HepG2 (cell line): ENCODE measurements around the gene CNNM4. TPM values are rescaled to one million over a fixed set of nuclear protein-coding genes. Genes with fewer than 3 reads are reported as not detected.
A peak's percentile ranks its signal among the peaks of the same experiment; 100 is the strongest.

Experiments used
- ARHGAP35 ChIP-seq: sonication (generic); formaldehyde crosslinking; IDR thresholded peaks from 2 replicates; pipeline ENCODE4 v1.9.0; 2022; ENCODE audit warnings: mild to moderate bottlenecking, inconsistent platforms, moderate library complexity, missing genetic modification reagents, borderline replicate concordance
- BORCS8-MEF2B ChIP-seq: sonication (generic); formaldehyde crosslinking; IDR thresholded peaks from 2 replicates; pipeline ENCODE4 v1.8.0; 2022; ENCODE audit warnings: mild to moderate bottlenecking, missing genetic modification reagents
- GABPA ChIP-seq, 2 experiments: IDR thresholded peaks; 2 replicates each; pipeline ENCODE4 v1.6.1; 2011 to 2016; ENCODE audit warnings: low read depth in 2 of 2, low read length in 1 of 2, missing biosample characterization in 1 of 2, missing genetic modification characterization in 1 of 2
- HINFP ChIP-seq: sonication (generic); formaldehyde crosslinking; IDR thresholded peaks from 2 replicates; pipeline ENCODE4 v1.4.0; 2020; ENCODE audit warnings: low read depth, mild to moderate bottlenecking, missing genetic modification reagents
- HMGXB4 ChIP-seq, 2 experiments: sonication (generic) in 1 of 2; formaldehyde crosslinking in 1 of 2; IDR thresholded peaks; 2 replicates each; pipeline versions ENCODE4 v1.4.0 to v1.6.1; 2018 to 2020; ENCODE audit warnings: missing genetic modification reagents in 2 of 2, borderline replicate concordance in 1 of 2, low read depth in 1 of 2, mild to moderate bottlenecking in 1 of 2, missing biosample characterization in 1 of 2
- HOXA3 ChIP-seq: sonication (generic); formaldehyde crosslinking; IDR thresholded peaks from 2 replicates; pipeline ENCODE4 v1.5.0; 2020; ENCODE audit warnings: missing genetic modification reagents
- KMT2A ChIP-seq: sonication (generic); formaldehyde crosslinking; IDR thresholded peaks from 2 replicates; pipeline ENCODE4 v1.4.0; 2020; ENCODE audit warnings: missing genetic modification reagents
- MED1 ChIP-seq: sonication (generic); formaldehyde crosslinking; IDR thresholded peaks from 2 replicates; pipeline ENCODE4 v1.4.0; 2020; ENCODE audit warnings: missing genetic modification reagents
- MEF2D ChIP-seq: sonication (generic); formaldehyde crosslinking; IDR thresholded peaks from 2 replicates; pipeline ENCODE4 v1.5.1; 2020; ENCODE audit warnings: mild to moderate bottlenecking, missing genetic modification reagents
- MEIS2 ChIP-seq: sonication (generic); formaldehyde crosslinking; IDR thresholded peaks from 2 replicates; pipeline ENCODE4 v1.9.0; 2021; ENCODE audit warnings: mild to moderate bottlenecking, missing genetic modification reagents
- RARA ChIP-seq: IDR thresholded peaks from 2 replicates; pipeline ENCODE4 v1.6.1; 2016; ENCODE audit warnings: missing genetic modification reagents, missing compliant biosample characterization
- SAP130 ChIP-seq: IDR thresholded peaks from 2 replicates; pipeline ENCODE4 v1.6.1; 2016; ENCODE audit warnings: low read depth
- SIX4 ChIP-seq: sonication (generic); formaldehyde crosslinking; IDR thresholded peaks from 2 replicates; pipeline ENCODE4 v1.4.0; 2020; ENCODE audit warnings: missing genetic modification reagents
- ZBTB34 ChIP-seq: sonication (generic); formaldehyde crosslinking; IDR thresholded peaks from 2 replicates; pipeline ENCODE4 v1.8.0; 2022; ENCODE audit warnings: mild to moderate bottlenecking, missing genetic modification reagents
- ZNF335 ChIP-seq: sonication (generic); formaldehyde crosslinking; IDR thresholded peaks from 2 replicates; pipeline ENCODE4 v1.4.0; 2020; ENCODE audit warnings: missing genetic modification reagents
- ZNF468 ChIP-seq: sonication (generic); formaldehyde crosslinking; IDR thresholded peaks from 2 replicates; pipeline ENCODE4 v1.8.0; 2022; ENCODE audit warnings: mild to moderate bottlenecking, moderate library complexity, missing genetic modification reagents
- ZNF570 ChIP-seq: sonication (generic); formaldehyde crosslinking; IDR thresholded peaks from 2 replicates; pipeline ENCODE4 v1.4.0; 2020; ENCODE audit warnings: mild to moderate bottlenecking, missing genetic modification reagents, borderline replicate concordance
- ZNF598 ChIP-seq: sonication (generic); formaldehyde crosslinking; IDR thresholded peaks from 2 replicates; pipeline ENCODE4 v1.5.1; 2020; ENCODE audit warnings: mild to moderate bottlenecking, missing genetic modification reagents, borderline replicate concordance
- ZNF607 ChIP-seq: sonication (generic); formaldehyde crosslinking; IDR thresholded peaks from 2 replicates; pipeline ENCODE4 v1.5.1; 2020; ENCODE audit warnings: missing genetic modification reagents, mild to moderate bottlenecking, borderline replicate concordance
- ZNF672 ChIP-seq: sonication (generic); formaldehyde crosslinking; IDR thresholded peaks from 2 replicates; pipeline ENCODE4 v1.8.1; 2022; ENCODE audit warnings: missing genetic modification reagents
- ZNF839 ChIP-seq: sonication (generic); formaldehyde crosslinking; IDR thresholded peaks from 2 replicates; pipeline ENCODE4 v1.4.0; 2020; ENCODE audit warnings: missing genetic modification reagents, mild to moderate bottlenecking, borderline replicate concordance
- polyA plus RNA-seq, 8 experiments: library from polyadenylated mRNA; depleted of rRNA in 3 of 8; stranded (reverse) in 7 of 8; unstranded in 1 of 8; fragments of >200 nt; fragmentation: Illumina TruSeq in 4 of 8; extraction: Trizol in 4 of 8; gene quantifications; 2 replicates each; pipeline versions ENCODE4 v1.2.1 to v1.2.3, GENCODE V29; 2011 to 2016; ENCODE audit warnings: low read depth in 4 of 8, missing spikeins in 1 of 8, mixed read lengths in 1 of 8; ENCODE audit not compliant: insufficient read depth in 1 of 8
- total RNA-seq, 5 experiments: library from RNA; depleted of rRNA; stranded (reverse); fragments of >200 nt; fragmentation: Illumina TruSeq; extraction: Trizol; gene quantifications; 2 replicates each; pipeline ENCODE4 v1.2.3, GENCODE V29; 2016; ENCODE audit warnings: low read depth in 1 of 5
- TF ChIP-seq, protein P1 (sequence below): sonication (generic); formaldehyde crosslinking; IDR thresholded peaks from 2 replicates; pipeline ENCODE4 v1.5.0; 2020; ENCODE audit warnings: mild to moderate bottlenecking, missing genetic modification reagents
- TF ChIP-seq, protein P2 (sequence below): sonication (generic); formaldehyde crosslinking; IDR thresholded peaks from 2 replicates; pipeline ENCODE4 v1.4.0; 2020; ENCODE audit warnings: mild to moderate bottlenecking, missing genetic modification reagents

The CNNM4 gene
- total and polyA plus RNA-seq, 2 of the 13 experiments (the other 11 are each of a cell fraction or from before 2014, with no cell fraction given), result 5.9 to 8.4 TPM

DNA sequence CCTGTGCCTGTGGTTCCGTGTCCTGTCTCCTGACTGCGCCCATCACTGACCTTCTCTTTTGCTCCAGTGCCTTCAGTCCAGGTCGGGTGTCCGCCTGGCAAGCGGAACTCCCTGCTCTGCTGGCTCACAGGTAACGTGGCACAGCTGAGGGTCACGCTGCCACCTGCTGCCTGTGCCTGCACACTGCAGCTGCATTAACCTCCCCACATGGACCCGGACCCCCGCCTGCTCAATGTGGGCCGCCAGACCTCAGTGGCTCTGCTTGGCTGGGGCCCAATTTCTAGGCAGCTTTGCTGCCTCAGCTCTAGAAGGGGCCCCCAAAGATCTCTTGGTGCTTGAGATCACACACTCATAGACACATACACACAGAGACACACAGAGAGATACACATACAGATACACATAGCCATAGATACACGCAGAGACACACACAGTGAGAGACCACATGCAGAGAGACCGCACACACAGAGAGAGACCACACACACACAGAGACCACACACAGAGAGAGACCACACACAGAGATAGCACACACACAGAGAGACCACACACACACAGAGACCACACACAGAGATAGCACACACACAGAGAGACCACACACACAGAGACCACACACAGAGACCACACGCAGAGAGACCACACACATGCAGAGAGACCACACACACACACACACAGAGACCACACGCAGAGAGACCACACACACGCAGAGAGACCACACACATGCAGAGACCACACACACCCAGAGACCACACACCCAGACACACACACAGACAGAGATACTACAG, 40.5 kb downstream of the CNNM4 start (continued):
- TF ChIP-seq SAP130, result peak; percentile 54; the same call in 1 of the 2 replicates
- TF ChIP-seq, protein P1, sequence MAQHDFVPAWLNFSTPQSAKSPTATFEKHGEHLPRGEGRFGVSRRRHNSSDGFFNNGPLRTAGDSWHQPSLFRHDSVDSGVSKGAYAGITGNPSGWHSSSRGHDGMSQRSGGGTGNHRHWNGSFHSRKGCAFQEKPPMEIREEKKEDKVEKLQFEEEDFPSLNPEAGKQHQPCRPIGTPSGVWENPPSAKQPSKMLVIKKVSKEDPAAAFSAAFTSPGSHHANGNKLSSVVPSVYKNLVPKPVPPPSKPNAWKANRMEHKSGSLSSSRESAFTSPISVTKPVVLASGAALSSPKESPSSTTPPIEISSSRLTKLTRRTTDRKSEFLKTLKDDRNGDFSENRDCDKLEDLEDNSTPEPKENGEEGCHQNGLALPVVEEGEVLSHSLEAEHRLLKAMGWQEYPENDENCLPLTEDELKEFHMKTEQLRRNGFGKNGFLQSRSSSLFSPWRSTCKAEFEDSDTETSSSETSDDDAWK (CRISPR knock-in tag), result no peak
- TF ChIP-seq HOXA3 (CRISPR knock-in tag), result peak; percentile 33; the same call in 1 of the 2 replicates
- TF ChIP-seq ZNF598 (CRISPR knock-in tag), result no peak
- TF ChIP-seq MEF2D, result no peak
- no peak for TF ChIP-seq SIX4 (CRISPR knock-in tag)
- TF ChIP-seq ZNF468, result no peak
- 0 out of 2 replicates have a peak, but pooled peaks have one; percentile 24 for TF ChIP-seq KMT2A (CRISPR knock-in tag)
- 0 out of 2 replicates have a peak, but pooled peaks have one; percentile 17 for TF ChIP-seq RARA
- no peak for TF ChIP-seq ARHGAP35 (CRISPR knock-in tag)
- no peak for TF ChIP-seq ZNF335 (CRISPR knock-in tag)
- TF ChIP-seq, protein P2, sequence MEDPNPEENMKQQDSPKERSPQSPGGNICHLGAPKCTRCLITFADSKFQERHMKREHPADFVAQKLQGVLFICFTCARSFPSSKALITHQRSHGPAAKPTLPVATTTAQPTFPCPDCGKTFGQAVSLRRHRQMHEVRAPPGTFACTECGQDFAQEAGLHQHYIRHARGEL, result no peak
- no peak; the same call in 1 of the 2 replicates for TF ChIP-seq BORCS8-MEF2B
- no peak for TF ChIP-seq ZNF839 (CRISPR knock-in tag)
- no peak; the same call in 1 of the 2 replicates for TF ChIP-seq ZBTB34 (CRISPR knock-in tag)
- TF ChIP-seq ZNF607, result no peak
- TF ChIP-seq ZNF672, result no peak
- TF ChIP-seq HMGXB4 (CRISPR knock-in tag; IDR thresholded peaks at IDR 0.05; ENCODE audit: borderline replicate concordance in 1 of 2, low read depth in 1 of 2), result peak; percentile 51 to 78
- no peak for TF ChIP-seq MED1 (CRISPR knock-in tag)
- TF ChIP-seq HINFP (CRISPR knock-in tag), result peak; percentile 51; the same call in 1 of the 2 replicates
- no peak for TF ChIP-seq GABPA (IDR thresholded peaks at IDR 0.05; ENCODE audit: low read depth, low read length)
- no peak for TF ChIP-seq GABPA (CRISPR knock-in tag; IDR thresholded peaks at IDR 0.05; ENCODE audit: low read depth)
- no peak for TF ChIP-seq MEIS2
- TF ChIP-seq ZNF570 (CRISPR knock-in tag), result no peak
